Pancreas (tissue), 10 donors: Measurements from ENCODE around the gene ZNF362. TPM values are rescaled to one million over a fixed set of nuclear protein-coding genes. Genes with fewer than 3 reads are reported as not detected.

Source experiments
- ATAC-seq, 4 donors: fragments of 200-7000 bp; cut with Tn5 transposase; one replicate each; pipeline versions ENCODE4 v1.8.0 to v1.9.1; 2020; ENCODE audit warnings: mild to moderate bottlenecking in 4 of 4, moderate library complexity in 4 of 4
- DNase-seq, 6 donors: peaks; one replicate each; pipeline ENCODE4 v3.0.0-alpha.2; 2020
- FAIRE-seq: peaks from 2 replicates; lab custom pipeline; 2012; peaks lifted over from hg19 to GRCh38; lab: Jason Lieb, UNC
- H3K27ac ChIP-seq, 4 donors: fragments of 200-600 bp; sonication (generic); 1 replicate in 3 of 4; 2 replicates in 1 of 4; pipeline versions ENCODE4 v1.5.0 to v1.8.0; 2020
- H3K27me3 ChIP-seq, 4 donors: fragments of 200-600 bp; one replicate each; pipeline ENCODE4 v1.8.0; 2021
- H3K36me3 ChIP-seq, 3 donors: fragments of 200-600 bp; sonication (generic) in 1 of 3; one replicate each; pipeline versions ENCODE4 v1.5.0 to v1.8.0; 2020 to 2021
- H3K4me1 ChIP-seq, 3 donors: fragments of 200-600 bp; one replicate each; pipeline ENCODE4 v1.8.0; 2021
- H3K4me3 ChIP-seq, 4 donors: fragments of 200-600 bp; sonication (generic) in 2 of 4; one replicate each; pipeline versions ENCODE4 v1.5.0 to v1.8.0; 2020 to 2021
- H3K9me3 ChIP-seq, 4 donors: fragments of 200-600 bp; one replicate each; pipeline ENCODE4 v1.8.0; 2021
- WGBS, 2 donors: extraction: QIAGEN DNeasy Blood & Tissue Kit; methylation state at CpG; one replicate each; pipeline ENCODE4 v1.1.7; 2013; 5-methylcytosine and 5-hydroxymethylcytosine counted together
- intact Hi-C, 3 donors: fragments of 100-400 bp; cut with DNase I; formaldehyde crosslinking; loops; one replicate each; pipeline versions ENCODE4 v1.11.1 to v1.14.2; 2022
- polyA plus RNA-seq, 2 donors: library from polyadenylated mRNA; stranded (reverse); fragments of 200-250 nt; gene quantifications; one replicate each; pipeline ENCODE4 v1.2.3, GENCODE V29; 2013
- total RNA-seq, 6 donors: library from RNA; stranded (reverse); fragmentation: NEBNext Ultra II Directional in 4 of 6; extraction: Animal tissue kit (Norgen Biotek cat#: 25700) in 4 of 6; gene quantifications; one replicate each; pipeline versions ENCODE4 v1.2.1 to v1.2.4, GENCODE V29; 2021 to 2023
- TF ChIP-seq, protein P1 (sequence below), 4 donors: fragments of 200-600 bp; sonication (generic) in 3 of 4; IDR thresholded peaks; one replicate each; pipeline versions ENCODE4 v1.5.0 to v1.8.0; 2021; ENCODE audit warnings: antibody characterized with exemption in 4 of 4
- donor health status: healthy with polysubstance abuse.
- donor health status: DM: no; HTN: no; CAD: no; lungs with moderate emphysema.
- donor health status: DM: no; HTN: no; CAD: no.
- donor health status: control.
- donor health status: control.
- donor health status: Bipolar disorder and iron deficiency.
- donor health status: DM: yes; HTN: yes; CAD: no.
- donor health status: DM: no; HTN: no; CAD: no.
- donor health status: DM: no; HTN: no; CAD: no.
- donor health status: DM: yes; HTN: yes; CAD: no.

The ZNF362 gene
- total and polyA plus RNA-seq, 8 donors, result 11.8 to 19.7 (median 13.9) TPM

DNA sequence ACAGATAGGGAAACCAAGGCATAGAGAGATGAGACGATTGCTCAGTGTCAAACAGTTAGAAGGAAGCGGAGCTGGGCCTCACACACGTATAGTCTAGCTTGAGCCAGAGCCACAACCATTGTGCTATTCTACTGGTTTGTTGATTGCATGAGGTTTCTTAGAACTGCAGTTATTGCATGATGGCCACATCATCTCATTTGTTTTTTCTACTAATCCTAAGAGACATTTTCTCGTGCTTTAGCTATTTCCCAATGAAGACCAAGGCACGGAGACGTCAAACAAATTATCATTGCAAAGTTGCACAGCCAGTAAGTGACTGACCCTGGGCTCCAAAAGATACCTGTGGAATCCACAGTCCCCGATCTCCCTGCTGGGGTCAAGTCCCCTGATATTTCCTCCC lies 25.1 kb upstream of the ZNF362 start:
- H3K9me3 ChIP-seq, result no peaks in the 10 kb centered on the region
- DNase-seq (no peak), ATAC-seq (no peak), FAIRE-seq (no peak)
- H3K4me1 ChIP-seq, result no peaks in the 10 kb centered on the region
- TF ChIP-seq, protein P1, sequence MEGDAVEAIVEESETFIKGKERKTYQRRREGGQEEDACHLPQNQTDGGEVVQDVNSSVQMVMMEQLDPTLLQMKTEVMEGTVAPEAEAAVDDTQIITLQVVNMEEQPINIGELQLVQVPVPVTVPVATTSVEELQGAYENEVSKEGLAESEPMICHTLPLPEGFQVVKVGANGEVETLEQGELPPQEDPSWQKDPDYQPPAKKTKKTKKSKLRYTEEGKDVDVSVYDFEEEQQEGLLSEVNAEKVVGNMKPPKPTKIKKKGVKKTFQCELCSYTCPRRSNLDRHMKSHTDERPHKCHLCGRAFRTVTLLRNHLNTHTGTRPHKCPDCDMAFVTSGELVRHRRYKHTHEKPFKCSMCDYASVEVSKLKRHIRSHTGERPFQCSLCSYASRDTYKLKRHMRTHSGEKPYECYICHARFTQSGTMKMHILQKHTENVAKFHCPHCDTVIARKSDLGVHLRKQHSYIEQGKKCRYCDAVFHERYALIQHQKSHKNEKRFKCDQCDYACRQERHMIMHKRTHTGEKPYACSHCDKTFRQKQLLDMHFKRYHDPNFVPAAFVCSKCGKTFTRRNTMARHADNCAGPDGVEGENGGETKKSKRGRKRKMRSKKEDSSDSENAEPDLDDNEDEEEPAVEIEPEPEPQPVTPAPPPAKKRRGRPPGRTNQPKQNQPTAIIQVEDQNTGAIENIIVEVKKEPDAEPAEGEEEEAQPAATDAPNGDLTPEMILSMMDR (IDR thresholded peaks at IDR 0.05), result no peak
- H3K36me3 ChIP-seq, result no peaks in the 10 kb centered on the region
- intact Hi-C loops, result no loop called here
- 78 to 89% methylated on average over 7 of the region's 7 CpGs for WGBS, 2 donors
- H3K27me3 ChIP-seq, result no peaks in the 10 kb centered on the region
- H3K4me3 ChIP-seq, result no peak overlapping the region
- H3K27ac ChIP-seq, result no peak overlapping the region

DNA sequence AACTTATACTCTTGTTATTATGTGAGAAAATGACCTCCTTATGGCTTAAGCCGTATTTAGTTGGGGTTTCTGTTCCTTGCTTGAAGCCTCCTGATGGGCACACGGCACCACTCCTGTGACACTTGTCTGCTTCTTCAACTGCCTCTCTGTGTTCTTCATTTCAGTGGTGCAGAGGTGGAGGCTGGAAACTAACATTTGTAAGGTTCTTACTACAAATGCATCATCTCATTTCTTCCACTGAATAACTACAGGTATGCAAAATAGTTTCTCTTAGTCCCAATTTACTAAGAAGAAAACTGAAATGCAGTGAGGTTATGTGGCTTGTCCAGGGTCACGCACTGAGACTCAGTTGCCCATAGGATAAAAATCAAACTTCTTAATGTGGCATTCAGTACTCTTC lies 23.6 kb upstream of the ZNF362 start:
- FAIRE-seq (no peak), DNase-seq (no peak), ATAC-seq (no peak)
- H3K4me1 ChIP-seq, result no peaks in the 10 kb centered on the region
- H3K27ac ChIP-seq, result no peak overlapping the region
- H3K9me3 ChIP-seq, result no peaks in the 10 kb centered on the region
- no peak overlapping the region for H3K4me3 ChIP-seq
- WGBS, 2 donors, result 75 to 86% methylated on average over 3 of the region's 3 CpGs
- no peaks in the 10 kb centered on the region for H3K27me3 ChIP-seq
- intact Hi-C loops, result no loop called here
- TF ChIP-seq, protein P1 (IDR thresholded peaks at IDR 0.05), result no peak
- no peaks in the 10 kb centered on the region for H3K36me3 ChIP-seq

DNA sequence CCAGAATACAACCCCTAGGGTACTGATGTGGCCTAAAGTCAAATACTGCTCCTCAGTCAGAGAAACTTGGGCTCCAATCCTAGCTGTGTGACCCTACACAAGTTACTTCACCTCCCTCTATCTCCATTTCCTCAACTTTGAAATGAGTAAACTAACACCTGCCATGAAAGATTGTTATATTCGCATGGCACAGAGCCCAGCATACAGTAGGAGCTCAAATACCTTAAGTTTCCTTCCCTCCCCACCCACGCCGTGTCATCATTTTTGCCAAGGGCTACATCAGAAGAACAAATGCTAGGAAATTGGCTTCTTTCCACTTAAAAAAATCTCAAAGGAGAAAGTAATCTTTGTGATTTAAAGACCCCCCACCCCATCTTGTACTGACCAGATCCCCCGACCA lies 22.2 kb upstream of the ZNF362 start:
- Histone ChIP-seq H3K36me3 (no peaks in the 10 kb centered on the region), H3K27me3 (no peaks in the 10 kb centered on the region), H3K4me1 (no peaks in the 10 kb centered on the region), H3K9me3 (no peaks in the 10 kb centered on the region), H3K4me3 (no peak overlapping the region), H3K27ac (no peak overlapping the region)
- no peak for ATAC-seq
- 67 to 76% methylated on average over 4 of the region's 4 CpGs for WGBS, 2 donors
- TF ChIP-seq, protein P1 (IDR thresholded peaks at IDR 0.05), result no peak
- DNase-seq, result no peak
- no peak for FAIRE-seq
- intact Hi-C loops, result no loop called here

DNA sequence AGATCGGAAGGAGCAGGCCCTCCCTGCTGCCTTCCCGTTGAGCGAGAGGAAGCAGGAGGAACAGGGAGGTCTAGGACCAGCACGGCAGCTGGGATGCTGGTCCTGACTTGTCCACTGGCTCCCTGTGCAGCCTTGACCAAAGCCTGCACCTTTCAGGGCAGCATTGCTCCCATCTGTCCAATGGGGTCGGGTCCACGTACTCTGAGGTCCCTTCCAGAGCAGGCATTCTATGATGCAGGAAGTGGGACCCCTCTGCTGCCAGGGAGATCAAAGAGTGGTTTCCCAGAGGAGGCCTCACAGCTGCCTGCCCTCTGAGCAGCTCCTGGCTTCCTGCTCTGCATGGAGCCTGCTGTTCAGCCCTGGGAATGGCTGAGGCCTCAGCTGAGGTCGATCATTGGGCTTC lies 21.7 kb upstream of the ZNF362 start:
- no peak for ATAC-seq
- 77 to 78% methylated on average over 7 of the region's 7 CpGs for WGBS, 2 donors
- intact Hi-C loops, result no loop called here
- no peak for DNase-seq
- Histone ChIP-seq H3K4me3 (no peak overlapping the region), H3K27ac (no peak overlapping the region), H3K27me3 (no peaks in the 10 kb centered on the region), H3K36me3 (no peaks in the 10 kb centered on the region), H3K4me1 (no peaks in the 10 kb centered on the region), H3K9me3 (no peaks in the 10 kb centered on the region)
- FAIRE-seq, result no peak
- TF ChIP-seq, protein P1 (IDR thresholded peaks at IDR 0.05), result no peak

DNA sequence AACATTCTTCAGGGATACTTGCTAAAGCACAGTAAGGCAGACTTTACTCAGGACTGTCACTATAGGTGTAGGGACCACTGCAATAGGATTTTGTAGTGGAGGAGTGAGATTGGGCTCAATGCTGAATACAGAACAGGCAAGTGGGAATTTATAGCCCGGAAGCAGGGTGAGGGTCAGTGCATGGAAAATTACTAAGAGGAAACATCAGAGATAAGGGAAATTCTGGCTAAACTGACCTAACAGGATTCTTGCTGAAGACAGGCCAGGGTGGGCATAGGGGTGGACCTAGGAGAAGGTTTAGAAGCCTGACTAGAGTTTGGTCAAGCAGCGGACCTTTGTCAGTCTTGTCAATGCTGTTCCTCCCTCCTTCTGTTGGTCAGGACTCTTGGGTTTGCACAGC lies 20.8 kb upstream of the ZNF362 start:
- no peaks in the 10 kb centered on the region for H3K4me1 ChIP-seq
- no peak overlapping the region for H3K4me3 ChIP-seq
- FAIRE-seq (no peak), ATAC-seq (no peak), DNase-seq (no peak)
- no peaks in the 10 kb centered on the region for H3K9me3 ChIP-seq
- TF ChIP-seq, protein P1 (IDR thresholded peaks at IDR 0.05), result no peak
- intact Hi-C loops, result no loop called here
- no peak overlapping the region for H3K27ac ChIP-seq
- H3K27me3 ChIP-seq, result no peaks in the 10 kb centered on the region
- no peaks in the 10 kb centered on the region for H3K36me3 ChIP-seq
- WGBS, 2 donors, result 75 to 83% methylated on average over 2 of the region's 2 CpGs
